ENCODE measurements around the gene RPS15A. TPM values are rescaled to one million over a fixed set of nuclear protein-coding genes. Genes with fewer than 3 reads are reported as not detected.

Gene RPS15A
- total RNA-seq, 1 donor from 2014 or later, result 1,036 TPM

- H3K4me1 ChIP-seq (ENCODE audit: insufficient read depth, low read length), result peaks cover 23% of the 10 kb centered on the region
- FAIRE-seq (no peak), DNase-seq (ENCODE audit: low read depth) (no peak)
- H3K27me3 ChIP-seq (ENCODE audit: insufficient read depth, low read length), result no peaks in the 10 kb centered on the region
- peaks cover 12% of the 10 kb centered on the region for H3K36me3 Mint-ChIP-seq (ENCODE audit: low read depth, unreplicated experiment)
- peaks cover 27% of the 10 kb centered on the region for H3K79me2 ChIP-seq (ENCODE audit: insufficient read depth, low read length)
- H3K27ac Mint-ChIP-seq (ENCODE audit: unreplicated experiment), result peak overlapping the region; percentile 54
- H3K4me3 Mint-ChIP-seq (ENCODE audit: unreplicated experiment), result peak overlapping the region; percentile 17
- H3K9ac ChIP-seq (ENCODE audit: low read length), result peak overlapping the region; percentile 35
- H4K20me1 ChIP-seq (ENCODE audit: insufficient read depth, low read length), result peaks cover 17% of the 10 kb centered on the region
- peaks cover 15% of the 10 kb centered on the region for H3K36me3 ChIP-seq (ENCODE audit: insufficient read depth, low read length)
- TF ChIP-seq EZH2 (IDR thresholded peaks at IDR 0.05; ENCODE audit: insufficient read depth, low read length), result no peak
- TF ChIP-seq CTCF (IDR thresholded peaks at IDR 0.05; ENCODE audit: insufficient read depth, low read depth, low read length), result no peak
- peaks cover 29% of the 10 kb centered on the region for H3K4me1 Mint-ChIP-seq (ENCODE audit: low read depth, unreplicated experiment)
- peak overlapping the region; percentile 61 for H3K4me2 ChIP-seq (ENCODE audit: low read length)
- H3K9me3 ChIP-seq (ENCODE audit: insufficient read depth, low read depth, low read length), result no peaks in the 10 kb centered on the region
- no peak overlapping the region for H2AFZ ChIP-seq (ENCODE audit: low read depth, low read length)
- H3K4me3 ChIP-seq (ENCODE audit: insufficient read depth, low read depth, low read length), result no peak overlapping the region
- peaks cover 1% of the 10 kb centered on the region for H3K27me3 Mint-ChIP-seq (ENCODE audit: low read depth, unreplicated experiment)
- no peaks in the 10 kb centered on the region for H3K9me3 Mint-ChIP-seq (ENCODE audit: unreplicated experiment)
- H3K27ac ChIP-seq (ENCODE audit: low read depth, low read length), result peak overlapping the region; percentile 41
Measured at GRCh38 chr16:18804540-18804939, 14.4 kb upstream of the RPS15A start.

GRCh38 chr16:18803569-18804462 is 13.7 kb upstream of the RPS15A start:
- Mint-ChIP-seq H3K36me3 (ENCODE audit: low read depth, unreplicated experiment) (peaks cover 5% of the 10 kb centered on the region), H3K27me3 (ENCODE audit: low read depth, unreplicated experiment) (peaks cover 1% of the 10 kb centered on the region), H3K4me3 (ENCODE audit: unreplicated experiment) (peak overlapping the region; percentile 17), H3K27ac (ENCODE audit: unreplicated experiment) (peak overlapping the region; percentile 71), H3K9me3 (ENCODE audit: unreplicated experiment) (no peaks in the 10 kb centered on the region), H3K4me1 (ENCODE audit: low read depth, unreplicated experiment) (peaks cover 35% of the 10 kb centered on the region)
- TF ChIP-seq EZH2 (IDR thresholded peaks at IDR 0.05; ENCODE audit: insufficient read depth, low read length) (no peak), CTCF (IDR thresholded peaks at IDR 0.05; ENCODE audit: insufficient read depth, low read depth, low read length) (no peak)
- H3K9me3 ChIP-seq (ENCODE audit: insufficient read depth, low read depth, low read length), result no peaks in the 10 kb centered on the region
- H3K79me2 ChIP-seq (ENCODE audit: insufficient read depth, low read length), result peaks cover 31% of the 10 kb centered on the region
- DNase-seq (ENCODE audit: low read depth) (peak; percentile 59), FAIRE-seq (no peak)
- H3K36me3 ChIP-seq (ENCODE audit: insufficient read depth, low read length), result peaks cover 8% of the 10 kb centered on the region
- peak overlapping the region; percentile 41 for H3K27ac ChIP-seq (ENCODE audit: low read depth, low read length)
- H3K4me3 ChIP-seq (ENCODE audit: insufficient read depth, low read depth, low read length), result no peak overlapping the region
- H4K20me1 ChIP-seq (ENCODE audit: insufficient read depth, low read length), result peaks cover 24% of the 10 kb centered on the region
- peak overlapping the region; percentile 61 for H3K4me2 ChIP-seq (ENCODE audit: low read length)
- no peak overlapping the region for H2AFZ ChIP-seq (ENCODE audit: low read depth, low read length)
- H3K9ac ChIP-seq (ENCODE audit: low read length), result peak overlapping the region; percentile 35
- H3K27me3 ChIP-seq (ENCODE audit: insufficient read depth, low read length), result no peaks in the 10 kb centered on the region
- H3K4me1 ChIP-seq (ENCODE audit: insufficient read depth, low read length), result peaks cover 23% of the 10 kb centered on the region

All from astrocyte (in vitro differentiated cells and primary cell).